RKO (cell line): ENCODE measurements around the gene ACBD6.

Experiments used
- DNase-seq: peaks from one replicate; pipeline ENCODE4 v3.0.0-alpha.2; 2016; ENCODE audit warnings: low spot score

The ACBD6 gene

GRCh38 chr1:180239145-180240096 is 263.0 kb downstream of the ACBD6 start:
- no peak for DNase-seq

GRCh38 chr1:180238675-180239074 is 263.7 kb downstream of the ACBD6 start:
- DNase-seq: no peak
